Measurements from ENCODE around the gene CLK3. TPM values are rescaled to one million over a fixed set of nuclear protein-coding genes. Genes with fewer than 3 reads are reported as not detected.

Gene CLK3
- total RNA-seq, 2 donors from 2014 or later, result 90.8 to 92.9 TPM

DNA sequence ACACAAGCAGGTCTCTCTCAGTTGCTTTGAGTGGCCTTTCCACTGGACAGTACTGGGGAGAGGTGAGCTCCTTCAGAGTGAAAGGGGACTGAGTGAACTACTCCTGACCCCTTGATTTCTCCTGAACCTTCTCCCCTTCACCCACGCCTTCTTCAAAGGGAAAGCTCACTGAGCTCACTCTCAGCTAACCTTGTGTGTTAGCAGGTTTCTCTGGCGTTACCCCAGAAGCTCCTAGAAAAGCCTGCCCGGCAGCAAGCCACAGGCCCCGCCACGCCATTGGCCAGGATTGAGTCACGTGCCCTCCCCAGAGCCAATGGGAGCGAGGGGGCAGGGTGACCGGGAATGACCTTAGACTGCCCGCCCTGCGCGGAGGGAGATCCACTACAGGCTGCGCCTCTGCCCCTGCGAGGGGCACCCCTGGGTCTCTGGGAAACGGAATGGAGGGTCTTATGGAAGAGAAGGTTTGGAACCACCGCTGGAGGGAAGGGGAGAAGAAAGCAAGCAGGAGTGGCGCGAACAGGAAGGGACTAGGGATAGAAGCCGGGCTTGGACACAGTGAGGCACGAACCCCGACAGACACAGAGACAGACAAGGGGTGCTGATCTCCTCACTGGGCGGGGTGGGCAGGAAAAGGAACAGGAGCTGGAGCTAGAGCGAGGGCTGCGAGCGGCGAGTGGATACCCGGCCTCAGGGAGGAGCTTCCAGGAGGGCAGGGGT, 17.4 kb upstream of the CLK3 start:
- peak; percentile 96 for DNase-seq
- intact Hi-C loops (cut with DNase I, micrococcal nuclease), result no loop called here
- peak; percentile 96 for ATAC-seq

DNA sequence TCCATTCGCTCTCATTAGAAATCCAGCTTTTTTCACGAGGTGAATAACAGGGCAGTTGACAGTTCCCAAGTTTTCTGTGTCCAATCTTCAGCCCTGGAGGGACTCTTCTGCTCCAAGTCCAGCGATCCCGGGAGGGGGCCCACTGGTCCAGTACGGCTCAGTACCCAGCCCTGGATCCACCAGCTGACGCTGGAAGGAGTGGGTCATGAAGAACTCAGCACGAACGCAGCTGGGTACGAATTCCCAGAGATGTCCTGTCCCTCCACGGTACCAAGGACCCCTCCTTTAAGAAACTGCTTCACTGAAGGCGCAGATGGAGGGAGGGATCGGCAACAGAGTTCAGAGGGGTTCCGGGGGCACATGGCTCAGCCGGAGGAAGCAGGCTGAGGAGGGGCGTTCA, 16.5 kb upstream of the CLK3 start:
- ATAC-seq (no peak), DNase-seq (no peak)
- intact Hi-C loops (cut with DNase I, micrococcal nuclease), result no loop called here

DNA sequence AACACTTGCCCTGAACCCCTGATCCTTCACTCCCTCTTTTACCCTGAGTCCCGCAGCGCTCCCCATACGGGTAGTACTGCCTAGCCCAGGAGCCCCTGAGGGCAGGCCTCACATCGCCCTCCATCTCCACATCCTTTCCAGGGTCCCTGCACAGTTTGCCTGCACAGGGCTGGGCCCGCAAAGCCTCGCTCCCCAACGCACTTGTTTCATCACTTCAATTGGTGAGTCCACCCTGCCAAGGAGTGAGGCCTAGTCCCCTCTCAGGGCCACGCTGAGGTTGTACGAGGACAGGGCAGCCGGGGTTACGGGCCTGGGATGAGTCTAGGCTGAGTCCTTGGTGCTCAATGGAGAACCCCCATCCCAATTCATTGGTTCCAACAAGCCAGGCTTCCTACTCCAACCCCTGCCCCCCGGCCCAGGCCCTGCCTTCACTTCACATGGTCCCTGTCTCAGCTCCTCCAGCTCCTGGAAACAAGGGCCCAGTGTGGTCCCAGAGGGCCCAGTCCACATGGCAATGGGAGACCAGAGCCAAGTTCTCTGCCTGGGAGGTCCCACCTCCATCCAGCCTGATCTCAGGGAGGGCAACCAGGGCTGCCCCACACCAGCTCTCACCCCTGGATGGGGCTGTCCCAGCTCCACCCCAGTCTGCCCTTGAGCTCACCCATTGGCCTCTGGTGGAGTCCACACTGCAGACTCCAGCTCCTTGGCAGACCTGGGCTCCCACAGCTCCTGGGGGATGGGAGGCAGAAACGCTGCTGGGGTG, 12.4 kb upstream of the CLK3 start:
- intact Hi-C loops (cut with DNase I, micrococcal nuclease), result no loop called here
- ATAC-seq (no peak), DNase-seq (no peak)

- no peak for ATAC-seq
- no peak for DNase-seq
- intact Hi-C loops (cut with DNase I, micrococcal nuclease), result no loop called here
Measured at GRCh38 chr15:74603789-74604705, 11.6 kb upstream of the CLK3 start.

DNA sequence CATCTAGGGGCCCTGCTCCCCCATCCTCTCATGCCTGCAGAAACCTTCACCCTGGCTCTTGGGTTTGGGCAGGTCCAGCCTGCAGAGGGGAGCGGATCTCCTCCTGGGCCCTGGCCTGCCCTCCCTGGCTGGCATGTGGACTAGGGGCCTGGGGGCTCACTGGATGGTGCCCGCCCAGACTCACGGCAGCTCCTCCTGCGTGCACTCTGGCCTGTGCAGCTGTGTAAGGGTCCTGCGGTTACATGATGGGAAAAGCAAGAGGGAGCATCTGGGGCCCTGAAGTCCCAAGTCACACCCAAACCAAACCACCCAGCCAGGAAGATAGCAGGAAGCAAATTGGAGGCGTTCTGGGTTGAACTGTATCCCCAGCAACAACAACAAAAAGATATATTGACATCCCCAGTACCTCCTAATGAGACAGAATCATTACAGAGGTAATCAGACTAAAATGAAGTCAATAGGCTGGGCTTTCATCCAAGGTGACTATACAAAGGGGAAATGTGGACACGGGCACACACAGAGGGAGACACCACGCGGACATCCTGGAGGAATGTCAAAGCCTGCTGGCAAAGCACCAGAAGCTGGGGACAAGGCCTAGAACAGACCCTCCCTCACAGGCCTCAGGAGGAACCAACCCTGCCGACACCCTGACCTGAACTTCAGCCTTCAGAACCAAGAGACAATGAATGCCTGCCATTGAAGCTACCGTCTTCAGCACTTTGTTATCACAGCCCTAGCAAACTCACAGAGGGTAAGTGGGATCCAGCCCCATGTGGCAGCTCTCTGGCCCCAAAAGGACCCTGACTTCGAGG, 10.4 kb upstream of the CLK3 start:
- ATAC-seq (no peak), DNase-seq (no peak)
- intact Hi-C loops (cut with DNase I, micrococcal nuclease), result no loop called here

DNA sequence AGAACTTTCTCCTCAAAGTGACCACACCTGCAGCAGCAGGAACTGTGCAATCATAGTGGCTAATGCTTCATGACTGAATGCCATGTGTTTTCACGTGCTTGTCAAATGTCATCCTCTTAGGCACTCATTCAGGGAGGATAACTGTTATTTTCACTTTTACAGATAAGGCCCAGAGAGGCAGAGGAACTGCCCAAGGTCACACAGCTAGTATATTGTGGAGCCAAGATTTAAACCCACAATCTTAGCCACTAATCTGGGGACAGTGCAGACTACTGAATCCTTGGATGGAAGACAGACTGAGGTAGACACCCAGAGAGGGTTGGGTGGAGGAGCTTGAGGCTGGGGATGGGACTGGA, 9.9 kb upstream of the CLK3 start:
- no peak for ATAC-seq
- DNase-seq, result no peak
- intact Hi-C loops (cut with DNase I, micrococcal nuclease), result no loop called here

- intact Hi-C loops (cut with DNase I, micrococcal nuclease), result no loop called here
- no peak for DNase-seq
- peak; percentile 28 for ATAC-seq
Measured at GRCh38 chr15:74608786-74609185, 6.8 kb upstream of the CLK3 start.

DNA sequence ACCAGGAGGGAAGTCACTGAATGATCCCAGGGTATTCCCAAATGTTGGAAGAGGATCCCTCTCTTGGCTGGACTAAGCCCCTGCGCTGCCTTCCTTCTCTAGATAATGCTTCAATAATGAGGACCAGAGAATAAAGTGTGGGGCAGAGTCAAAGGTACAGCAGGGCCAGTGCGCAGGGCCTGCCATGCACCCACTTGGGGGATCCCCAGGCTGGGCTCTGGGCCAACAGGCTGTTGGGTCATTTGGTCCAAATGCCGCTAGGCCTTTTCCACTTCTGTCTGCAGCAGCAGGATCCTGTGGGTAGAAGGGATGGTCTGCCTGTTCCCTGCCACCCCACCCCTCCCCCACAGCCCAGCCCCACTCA, 5.7 kb upstream of the CLK3 start:
- ATAC-seq (no peak), DNase-seq (no peak)
- intact Hi-C loops (cut with DNase I, micrococcal nuclease), result loop anchor here in 1 of 2 donors (10.0 kb wide), 1 partner anchor 65 kb away; the partner anchor contains the start of gene ARID3B

GRCh38 chr15:74610302-74610951, 5.2 kb upstream of the CLK3 start:
- DNase-seq (no peak), ATAC-seq (no peak)
- intact Hi-C loops (cut with DNase I, micrococcal nuclease), result loop anchor here in 1 of 2 donors (10.0 kb wide), 1 partner anchor 66 kb away; the partner anchor contains the start of gene ARID3B

DNA sequence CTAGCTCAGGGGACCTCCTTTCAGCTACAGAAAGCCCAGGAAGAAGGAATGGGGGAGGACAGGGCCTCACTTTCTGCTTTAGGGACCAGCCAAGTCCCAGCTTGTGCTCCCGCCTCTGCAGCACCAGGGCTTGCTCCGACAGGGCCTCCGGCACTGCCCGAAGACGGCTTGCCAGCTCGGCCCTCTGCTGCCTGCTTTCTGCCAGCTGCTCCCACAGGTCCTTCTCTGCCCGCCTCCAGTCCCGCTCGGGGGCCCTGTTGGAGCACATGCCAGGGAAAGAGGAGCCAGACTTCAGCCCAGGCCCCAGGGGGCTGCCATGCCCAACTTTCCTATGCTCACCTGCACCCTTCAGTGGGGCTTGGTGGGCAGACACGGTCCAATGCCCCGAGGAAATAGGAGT, 4.3 kb upstream of the CLK3 start:
- DNase-seq (no peak), ATAC-seq (no peak)
- intact Hi-C loops (cut with DNase I, micrococcal nuclease), result loop anchor here in 1 of 2 donors (10.0 kb wide), 1 partner anchor 67 kb away; the partner anchor contains the start of gene ARID3B

DNA sequence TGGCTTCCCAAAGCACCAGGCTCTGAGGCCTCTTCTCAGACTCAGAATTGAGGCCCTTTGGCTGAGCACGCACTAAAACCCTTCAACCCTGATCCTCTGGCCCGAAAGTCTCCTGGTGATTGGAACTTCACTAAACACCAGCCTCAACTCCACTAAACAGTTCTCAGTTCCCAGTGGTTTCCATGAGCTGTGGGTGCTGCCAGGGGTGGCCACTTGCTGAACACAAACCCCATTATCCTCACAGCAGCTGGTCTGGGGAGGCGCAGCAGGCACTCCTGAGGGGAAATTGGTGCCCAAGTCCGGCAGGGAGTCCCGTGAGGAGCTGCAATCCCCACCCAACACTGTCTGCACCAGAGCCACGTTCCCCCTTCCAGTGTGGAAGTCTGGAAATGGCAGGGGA, 3.8 kb upstream of the CLK3 start:
- intact Hi-C loops (cut with DNase I, micrococcal nuclease), result loop anchor here in 1 of 2 donors (10.0 kb wide), 1 partner anchor 67 kb away; the partner anchor contains the start of gene ARID3B
- no peak for DNase-seq
- ATAC-seq, result no peak

DNA sequence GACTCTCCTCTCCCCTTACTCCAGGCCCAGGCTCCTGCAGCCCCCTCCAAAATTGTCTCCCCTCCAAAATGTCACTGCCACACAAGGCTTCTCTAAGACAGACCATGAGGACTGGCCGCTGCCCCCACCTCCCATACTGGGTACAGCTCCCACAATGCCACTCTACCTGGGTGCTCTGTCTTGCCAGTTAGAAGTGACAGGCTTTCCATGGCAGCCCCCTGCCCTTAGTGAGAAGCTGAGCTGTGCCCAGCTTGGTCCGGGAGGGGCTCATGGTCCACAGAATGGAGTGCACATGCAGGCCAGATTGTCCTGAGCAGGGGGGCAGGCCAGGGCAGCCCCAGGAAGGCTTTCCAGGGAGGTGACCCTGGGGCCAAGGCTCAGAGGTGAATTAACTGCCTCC, 3.0 kb upstream of the CLK3 start:
- DNase-seq, result no peak
- no peak for ATAC-seq
- intact Hi-C loops (cut with DNase I, micrococcal nuclease), result loop anchor here in 1 of 2 donors (10.0 kb wide), 1 partner anchor 68 kb away; the partner anchor contains the start of gene ARID3B

DNA sequence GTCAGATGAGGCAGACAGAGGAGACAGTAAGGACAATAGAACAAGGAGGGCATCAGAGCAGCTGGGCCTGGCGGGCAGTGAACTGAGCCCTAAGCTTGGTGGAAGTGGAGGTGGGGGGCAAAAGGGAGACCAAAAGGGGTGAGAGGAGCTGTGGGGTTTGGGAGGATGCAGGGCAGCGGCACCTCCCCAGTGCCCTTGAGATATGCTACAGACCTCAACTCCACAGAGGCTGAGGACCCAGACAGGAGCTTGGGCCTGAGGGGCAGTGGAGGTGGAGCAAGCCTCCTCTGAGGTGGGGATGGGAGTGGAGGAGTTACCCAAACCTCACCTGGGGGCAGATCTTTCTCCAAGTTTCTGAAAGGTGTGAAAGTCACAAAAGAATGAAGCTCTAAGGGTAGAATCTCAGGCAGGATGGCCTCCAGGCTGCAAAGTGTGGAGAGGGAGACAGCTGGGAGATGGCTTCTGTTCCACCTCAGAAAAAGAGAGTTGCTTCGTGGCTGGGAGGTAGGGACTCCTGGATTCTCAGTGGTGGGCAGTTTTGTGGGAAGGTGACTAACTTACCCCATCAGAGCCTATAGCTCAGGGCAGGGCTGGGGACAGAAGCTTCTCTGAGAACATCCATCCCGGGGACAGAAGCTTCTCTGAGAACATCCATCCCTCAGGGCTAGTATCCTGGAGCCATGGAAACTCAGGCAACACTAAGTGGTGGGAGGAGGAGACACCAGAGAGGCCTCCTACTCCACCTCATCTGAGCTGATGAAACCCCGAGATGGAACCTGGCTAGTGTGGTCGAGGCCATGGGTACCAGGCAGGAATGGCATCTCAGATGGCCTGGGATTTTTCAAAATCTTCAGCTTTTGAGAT, 2.3 kb upstream of the CLK3 start:
- no peak for ATAC-seq
- intact Hi-C loops (cut with DNase I, micrococcal nuclease), result loop anchor here in 1 of 2 donors (10.0 kb wide), 1 partner anchor 69 kb away; the partner anchor contains the start of gene ARID3B
- no peak for DNase-seq

- DNase-seq (no peak), ATAC-seq (no peak)
- intact Hi-C loops (cut with DNase I, micrococcal nuclease), result loop anchor here in 1 of 2 donors (10.0 kb wide), 1 partner anchor 69 kb away; the partner anchor contains the start of gene ARID3B
Measured at GRCh38 chr15:74613953-74614743, 1.5 kb upstream of the CLK3 start.

DNA sequence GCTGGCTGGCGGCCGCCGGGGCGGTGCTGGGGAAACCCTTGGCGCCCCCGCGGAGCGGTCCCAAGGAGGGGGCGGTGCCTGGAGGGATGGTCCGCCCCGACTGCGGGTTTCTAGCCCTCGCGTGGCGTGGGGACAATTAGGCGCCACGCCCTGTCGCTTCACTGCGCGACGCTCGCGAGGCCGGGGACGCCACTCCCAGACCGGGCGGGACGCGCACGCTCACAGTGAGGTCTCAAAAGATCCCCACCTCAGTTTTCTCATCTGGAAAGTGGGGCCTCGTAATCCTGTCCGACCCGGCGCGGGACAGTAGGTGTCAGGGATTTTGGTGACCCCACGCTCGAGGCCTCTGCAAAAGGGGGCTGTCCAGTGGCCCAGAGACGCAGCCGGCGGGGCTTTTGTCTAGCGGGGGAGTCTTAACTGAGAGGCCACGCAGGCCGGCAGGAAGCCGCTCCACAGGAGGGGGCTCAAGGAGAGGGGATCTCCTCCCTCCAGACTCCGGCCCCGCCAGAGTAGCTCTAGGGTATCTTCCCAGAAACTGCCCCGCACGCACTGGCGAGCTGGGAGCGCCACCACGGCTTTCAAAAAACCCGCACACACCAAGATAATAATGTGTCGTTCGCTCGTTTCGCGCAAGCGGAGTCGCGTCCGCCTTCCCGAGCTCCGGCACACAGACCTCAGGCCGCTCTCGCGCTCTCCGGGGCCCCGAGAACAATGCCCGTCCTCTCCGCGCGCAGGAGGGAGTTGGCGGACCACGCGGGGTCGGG, 710 bp upstream of the CLK3 start:
- intact Hi-C loops (cut with DNase I, micrococcal nuclease), result loop anchor here in 1 of 2 donors (10.0 kb wide), 1 partner anchor 70 kb away; the partner anchor contains the start of gene ARID3B
- peak; percentile 84 to 87 for DNase-seq
- peak; percentile 56 for ATAC-seq

Data from left colon (tissue), 2 donors.